Left lung (tissue), 10 donors: ENCODE data around the gene AKAP9. TPM values are rescaled to one million over a fixed set of nuclear protein-coding genes. Genes with fewer than 3 reads are reported as not detected.

Experiments used
- ATAC-seq: fragments of 200-7000 bp; cut with Tn5 transposase; one replicate; pipeline ENCODE4 v1.9.1; 2020; ENCODE audit warnings: moderate library complexity
- DNase-seq, 4 donors: peaks; one replicate each; pipeline ENCODE4 v3.0.0-alpha.2; 2013 to 2020
- H3K27ac ChIP-seq, 2 donors: fragments of 200-600 bp; sonication (generic) in 1 of 2; one replicate each; pipeline versions ENCODE4 v1.5.0 to v1.8.0; 2020 to 2021
- H3K27me3 ChIP-seq, 2 donors: fragments of 200-600 bp; sonication (generic) in 1 of 2; one replicate each; pipeline versions ENCODE4 v1.5.0 to v1.8.0; 2020 to 2021
- H3K36me3 ChIP-seq, 2 donors: fragments of 200-600 bp; sonication (generic) in 1 of 2; one replicate each; pipeline versions ENCODE4 v1.5.0 to v1.8.0; 2020 to 2021
- H3K4me1 ChIP-seq, 2 donors: fragments of 200-600 bp; one replicate each; pipeline ENCODE4 v1.8.0; 2021
- H3K4me3 ChIP-seq, 2 donors: fragments of 200-600 bp; sonication (generic) in 1 of 2; one replicate each; pipeline versions ENCODE4 v1.5.0 to v1.8.0; 2020 to 2021; ENCODE audit warnings: mild to moderate bottlenecking in 1 of 2
- H3K9me3 ChIP-seq, 2 donors: fragments of 200-600 bp; sonication (generic) in 1 of 2; one replicate each; pipeline versions ENCODE4 v1.5.0 to v1.8.0; 2020 to 2021
- intact Hi-C, 2 donors: fragments of 100-400 bp; cut with DNase I; formaldehyde crosslinking; loops; one replicate each; pipeline versions ENCODE4 v1.11.2 to v1.14.2; 2022
- polyA plus RNA-seq, 6 donors: library from polyadenylated mRNA; unstranded; fragments of 120-200 nt; gene quantifications; one replicate each; pipeline ENCODE4 v1.2.1, GENCODE V29; 2013; ENCODE audit not compliant: insufficient read length in 6 of 6
- total RNA-seq, 2 donors: library from RNA; stranded (reverse); fragmentation: NEBNext Ultra II Directional; extraction: Animal tissue kit (Norgen Biotek cat#: 25700); gene quantifications; one replicate each; pipeline ENCODE4 v1.2.1, GENCODE V29; 2021
- TF ChIP-seq, protein P1 (sequence below), 2 donors: fragments of 200-600 bp; sonication (generic) in 1 of 2; IDR thresholded peaks; one replicate each; pipeline versions ENCODE4 v1.5.0 to v1.8.0; 2021; ENCODE audit warnings: antibody characterized with exemption in 2 of 2
- donor health status: DM: no; HTN: yes; CAD: no.
- donor health status: DM: no; HTN: no; CAD: no.

AKAP9 gene
- total and polyA plus RNA-seq, 8 donors, result 57.5 to 105 (median 88.9) TPM

DNA sequence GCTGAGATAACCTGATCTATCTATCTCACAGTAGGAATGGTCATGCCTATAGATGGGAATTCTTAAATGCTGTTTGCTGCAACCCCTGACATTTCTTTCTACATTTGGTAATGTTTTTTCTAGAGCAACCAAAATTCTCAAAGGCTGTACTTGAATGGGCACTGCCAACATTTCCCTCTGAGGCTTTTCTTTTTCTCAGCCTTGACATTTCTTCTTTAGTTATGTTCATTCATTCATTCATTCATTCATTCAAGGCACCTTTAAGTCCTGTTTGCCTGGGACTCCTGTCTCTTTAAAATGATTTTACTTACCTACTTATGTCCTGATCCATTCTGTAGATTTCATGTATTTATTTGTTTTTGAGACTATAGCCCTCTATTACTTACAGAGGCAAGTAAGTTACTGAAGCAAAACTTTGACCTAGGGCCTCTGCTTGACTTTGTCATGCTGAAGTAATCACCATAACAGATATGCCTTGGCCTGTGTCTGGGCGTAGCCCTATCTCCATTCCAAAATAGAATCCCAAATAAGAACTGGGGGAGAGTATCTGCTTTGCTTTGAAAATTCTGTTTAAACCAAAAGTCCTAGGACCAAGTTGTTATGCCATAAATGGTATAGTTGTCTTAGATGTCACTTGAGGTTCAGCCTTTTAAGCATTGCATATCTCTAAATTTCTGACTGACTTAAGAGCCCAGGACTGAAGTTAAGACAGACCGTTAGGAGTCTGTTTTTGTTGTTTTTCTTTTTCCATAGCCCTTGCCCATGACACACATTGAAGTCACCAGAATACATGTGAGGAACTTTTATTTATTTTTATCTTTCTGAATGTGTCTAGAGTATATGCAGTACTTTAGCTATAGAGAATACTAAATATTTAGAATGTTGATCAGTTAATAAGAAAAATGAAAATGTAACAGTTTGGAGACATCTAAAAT is 59.2 kb downstream of the AKAP9 start:
- Histone ChIP-seq H3K27me3 (no peaks in the 10 kb centered on the region), H3K9me3 (no peaks in the 10 kb centered on the region), H3K4me3 (no peak overlapping the region), H3K4me1 (no peaks in the 10 kb centered on the region), H3K27ac (no peak overlapping the region), H3K36me3 (peaks cover 0 to 60% of the 10 kb centered on the region in 2 donors)
- DNase-seq (no peak), ATAC-seq (no peak)
- TF ChIP-seq, protein P1, sequence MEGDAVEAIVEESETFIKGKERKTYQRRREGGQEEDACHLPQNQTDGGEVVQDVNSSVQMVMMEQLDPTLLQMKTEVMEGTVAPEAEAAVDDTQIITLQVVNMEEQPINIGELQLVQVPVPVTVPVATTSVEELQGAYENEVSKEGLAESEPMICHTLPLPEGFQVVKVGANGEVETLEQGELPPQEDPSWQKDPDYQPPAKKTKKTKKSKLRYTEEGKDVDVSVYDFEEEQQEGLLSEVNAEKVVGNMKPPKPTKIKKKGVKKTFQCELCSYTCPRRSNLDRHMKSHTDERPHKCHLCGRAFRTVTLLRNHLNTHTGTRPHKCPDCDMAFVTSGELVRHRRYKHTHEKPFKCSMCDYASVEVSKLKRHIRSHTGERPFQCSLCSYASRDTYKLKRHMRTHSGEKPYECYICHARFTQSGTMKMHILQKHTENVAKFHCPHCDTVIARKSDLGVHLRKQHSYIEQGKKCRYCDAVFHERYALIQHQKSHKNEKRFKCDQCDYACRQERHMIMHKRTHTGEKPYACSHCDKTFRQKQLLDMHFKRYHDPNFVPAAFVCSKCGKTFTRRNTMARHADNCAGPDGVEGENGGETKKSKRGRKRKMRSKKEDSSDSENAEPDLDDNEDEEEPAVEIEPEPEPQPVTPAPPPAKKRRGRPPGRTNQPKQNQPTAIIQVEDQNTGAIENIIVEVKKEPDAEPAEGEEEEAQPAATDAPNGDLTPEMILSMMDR (IDR thresholded peaks at IDR 0.05), result no peak
- intact Hi-C loops, result no loop called here

DNA sequence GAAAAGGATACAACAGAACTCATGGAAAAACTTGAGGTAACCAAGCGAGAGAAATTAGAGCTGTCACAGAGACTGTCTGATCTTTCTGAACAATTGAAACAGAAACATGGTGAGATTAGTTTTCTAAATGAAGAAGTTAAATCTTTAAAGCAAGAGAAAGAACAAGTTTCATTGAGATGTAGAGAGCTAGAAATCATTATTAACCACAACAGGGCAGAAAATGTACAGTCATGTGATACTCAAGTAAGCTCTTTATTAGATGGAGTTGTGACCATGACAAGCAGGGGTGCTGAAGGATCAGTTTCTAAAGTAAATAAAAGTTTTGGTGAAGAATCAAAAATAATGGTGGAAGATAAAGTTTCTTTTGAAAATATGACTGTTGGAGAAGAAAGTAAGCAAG is 62.1 kb downstream of the AKAP9 start:
- TF ChIP-seq, protein P1 (IDR thresholded peaks at IDR 0.05), result no peak
- H3K4me1 ChIP-seq, result no peaks in the 10 kb centered on the region
- H3K9me3 ChIP-seq, result no peaks in the 10 kb centered on the region
- peaks cover 0 to 48% of the 10 kb centered on the region in 2 donors for H3K36me3 ChIP-seq
- intact Hi-C loops, result no loop called here
- ATAC-seq, result no peak
- no peaks in the 10 kb centered on the region for H3K27me3 ChIP-seq
- H3K4me3 ChIP-seq, result no peak overlapping the region
- no peak for DNase-seq
- no peak overlapping the region for H3K27ac ChIP-seq

DNA sequence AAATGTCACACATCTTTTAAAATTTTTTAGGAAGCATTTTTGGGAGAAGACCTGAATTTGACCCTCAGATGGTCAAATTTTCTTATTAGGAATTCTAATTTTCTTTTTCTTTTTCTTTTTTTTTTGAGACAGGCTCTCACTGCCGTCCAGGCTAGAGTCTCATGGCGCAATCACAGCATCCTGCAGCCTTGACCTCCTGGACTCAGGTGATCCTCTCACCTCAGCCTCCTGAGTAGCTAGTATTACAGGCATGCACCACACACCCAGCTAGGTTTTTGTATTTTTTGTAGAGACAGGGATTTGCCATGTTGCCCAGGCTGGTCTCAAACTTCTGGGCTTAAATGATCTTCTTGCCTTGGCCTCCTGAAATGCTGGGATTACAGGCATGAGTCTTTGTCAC is 65.4 kb downstream of the AKAP9 start:
- Histone ChIP-seq H3K27me3 (no peaks in the 10 kb centered on the region), H3K4me1 (no peaks in the 10 kb centered on the region), H3K4me3 (no peak overlapping the region), H3K36me3 (peaks cover 0 to 49% of the 10 kb centered on the region in 2 donors), H3K9me3 (peaks cover 0 to 12% of the 10 kb centered on the region in 2 donors), H3K27ac (no peak overlapping the region)
- intact Hi-C loops, result no loop called here
- ATAC-seq (no peak), DNase-seq (no peak)
- TF ChIP-seq, protein P1 (IDR thresholded peaks at IDR 0.05), result no peak

DNA sequence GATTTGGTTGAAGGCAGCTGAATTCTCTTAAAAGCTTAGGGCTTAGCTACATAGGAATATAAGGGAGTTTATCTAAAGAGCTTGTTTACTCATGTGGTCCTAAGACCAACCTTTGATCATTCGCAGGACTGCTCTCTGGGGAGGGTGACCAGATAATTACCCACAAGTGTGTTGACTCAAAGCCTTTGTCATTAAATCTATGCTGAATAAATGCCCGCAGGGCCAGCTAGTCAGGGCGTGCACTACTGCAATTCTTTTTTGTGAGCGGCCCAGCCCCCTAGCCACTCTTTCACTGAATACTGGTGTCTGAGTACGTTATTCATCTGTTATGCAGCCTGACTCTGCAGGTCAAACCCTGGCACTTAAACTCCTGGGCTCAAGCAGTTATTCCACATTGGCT is 69.6 kb downstream of the AKAP9 start:
- peaks cover 0 to 12% of the 10 kb centered on the region in 2 donors for H3K9me3 ChIP-seq
- H3K4me1 ChIP-seq, result no peaks in the 10 kb centered on the region
- H3K4me3 ChIP-seq, result no peak overlapping the region
- H3K27ac ChIP-seq, result no peak overlapping the region
- peaks cover 0 to 60% of the 10 kb centered on the region in 2 donors for H3K36me3 ChIP-seq
- ATAC-seq, result no peak
- no peak for DNase-seq
- intact Hi-C loops, result no loop called here
- no peaks in the 10 kb centered on the region for H3K27me3 ChIP-seq
- TF ChIP-seq, protein P1 (IDR thresholded peaks at IDR 0.05), result no peak

DNA sequence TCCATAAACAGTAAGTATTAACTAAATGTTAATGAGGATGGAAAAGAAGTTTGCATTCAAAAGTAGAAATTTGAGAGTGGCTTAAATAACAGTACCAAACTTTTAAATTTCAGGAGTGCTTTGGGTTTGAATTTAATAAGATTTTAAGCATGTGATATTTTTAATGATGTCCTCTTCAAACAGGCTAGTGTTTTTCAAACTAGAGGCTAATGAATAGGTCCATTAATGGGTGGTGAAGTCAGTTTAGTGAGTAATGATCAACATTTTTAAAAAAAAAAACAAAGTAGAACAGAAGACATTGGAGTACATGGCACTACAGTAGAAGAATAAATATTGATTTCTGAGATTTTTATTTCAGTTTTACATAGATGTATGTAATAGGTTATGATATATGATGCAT is 72.9 kb downstream of the AKAP9 start:
- no peaks in the 10 kb centered on the region for H3K4me1 ChIP-seq
- intact Hi-C loops, result no loop called here
- TF ChIP-seq, protein P1 (IDR thresholded peaks at IDR 0.05), result no peak
- H3K27me3 ChIP-seq, result no peaks in the 10 kb centered on the region
- no peak for DNase-seq
- H3K36me3 ChIP-seq, result peaks cover 0 to 38% of the 10 kb centered on the region in 2 donors
- no peak overlapping the region for H3K4me3 ChIP-seq
- no peak overlapping the region for H3K27ac ChIP-seq
- no peak for ATAC-seq
- peaks cover 0 to 12% of the 10 kb centered on the region in 2 donors for H3K9me3 ChIP-seq
